ENCODE data around the gene STEAP2.

STEAP2 gene

GRCh38 chr7:90270431-90271178 lies 59.1 kb downstream of the STEAP2 start:
- no peak for DNase-seq (ENCODE audit: low read depth, low spot score)

GRCh38 chr7:90271753-90272152 lies 60.2 kb downstream of the STEAP2 start:
- DNase-seq (ENCODE audit: low read depth, low spot score), result no peak

- DNase-seq (ENCODE audit: low read depth, low spot score), result no peak
Measured at GRCh38 chr7:90272242-90272641, 60.7 kb downstream of the STEAP2 start.

- no peak for DNase-seq (ENCODE audit: low read depth, low spot score)
Measured at GRCh38 chr7:90274161-90274560, 62.6 kb downstream of the STEAP2 start.

GRCh38 chr7:90276033-90276728 lies 64.6 kb downstream of the STEAP2 start:
- no peak for DNase-seq (ENCODE audit: low read depth, low spot score)
